ENCODE results near the gene ARHGAP18. TPM values are rescaled to one million over a fixed set of nuclear protein-coding genes. Genes with fewer than 3 reads are reported as not detected.

The ARHGAP18 gene
- total RNA-seq, 1 donor from 2014 or later, result 7.9 TPM

DNA sequence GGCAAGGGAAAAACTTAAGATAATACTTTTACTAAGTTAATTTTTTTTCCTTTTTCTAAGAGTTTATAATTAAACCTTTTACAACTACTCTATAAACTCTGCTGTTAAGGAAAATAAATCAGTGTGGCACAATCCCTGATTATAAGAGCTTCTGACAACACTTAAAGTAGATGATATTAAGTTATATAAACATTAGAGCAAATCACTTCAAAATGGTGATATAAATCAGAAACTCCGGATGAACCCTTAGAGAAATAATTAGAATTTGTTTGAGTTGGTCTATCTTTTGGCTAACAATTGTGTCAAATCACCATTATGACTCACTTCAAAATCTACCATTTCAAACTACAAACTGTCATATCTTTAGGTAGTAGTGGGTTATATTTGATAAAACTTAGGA is 104.9 kb downstream of the ARHGAP18 start:
- Mint-ChIP-seq H3K4me1 (ENCODE audit: low read depth, unreplicated experiment) (peaks cover 39% of the 10 kb centered on the region), H3K9me3 (ENCODE audit: unreplicated experiment) (peaks cover 14% of the 10 kb centered on the region), H3K27me3 (ENCODE audit: unreplicated experiment) (peaks cover 11% of the 10 kb centered on the region), H3K27ac (ENCODE audit: unreplicated experiment) (no peak overlapping the region), H3K4me3 (ENCODE audit: unreplicated experiment) (no peak overlapping the region), H3K36me3 (ENCODE audit: unreplicated experiment) (no peaks in the 10 kb centered on the region)
- TF ChIP-seq, protein P1, sequence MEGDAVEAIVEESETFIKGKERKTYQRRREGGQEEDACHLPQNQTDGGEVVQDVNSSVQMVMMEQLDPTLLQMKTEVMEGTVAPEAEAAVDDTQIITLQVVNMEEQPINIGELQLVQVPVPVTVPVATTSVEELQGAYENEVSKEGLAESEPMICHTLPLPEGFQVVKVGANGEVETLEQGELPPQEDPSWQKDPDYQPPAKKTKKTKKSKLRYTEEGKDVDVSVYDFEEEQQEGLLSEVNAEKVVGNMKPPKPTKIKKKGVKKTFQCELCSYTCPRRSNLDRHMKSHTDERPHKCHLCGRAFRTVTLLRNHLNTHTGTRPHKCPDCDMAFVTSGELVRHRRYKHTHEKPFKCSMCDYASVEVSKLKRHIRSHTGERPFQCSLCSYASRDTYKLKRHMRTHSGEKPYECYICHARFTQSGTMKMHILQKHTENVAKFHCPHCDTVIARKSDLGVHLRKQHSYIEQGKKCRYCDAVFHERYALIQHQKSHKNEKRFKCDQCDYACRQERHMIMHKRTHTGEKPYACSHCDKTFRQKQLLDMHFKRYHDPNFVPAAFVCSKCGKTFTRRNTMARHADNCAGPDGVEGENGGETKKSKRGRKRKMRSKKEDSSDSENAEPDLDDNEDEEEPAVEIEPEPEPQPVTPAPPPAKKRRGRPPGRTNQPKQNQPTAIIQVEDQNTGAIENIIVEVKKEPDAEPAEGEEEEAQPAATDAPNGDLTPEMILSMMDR (IDR thresholded peaks at IDR 0.05; ENCODE audit: partially characterized antibody, unreplicated experiment), result no peak
- no peak for DNase-seq

DNA sequence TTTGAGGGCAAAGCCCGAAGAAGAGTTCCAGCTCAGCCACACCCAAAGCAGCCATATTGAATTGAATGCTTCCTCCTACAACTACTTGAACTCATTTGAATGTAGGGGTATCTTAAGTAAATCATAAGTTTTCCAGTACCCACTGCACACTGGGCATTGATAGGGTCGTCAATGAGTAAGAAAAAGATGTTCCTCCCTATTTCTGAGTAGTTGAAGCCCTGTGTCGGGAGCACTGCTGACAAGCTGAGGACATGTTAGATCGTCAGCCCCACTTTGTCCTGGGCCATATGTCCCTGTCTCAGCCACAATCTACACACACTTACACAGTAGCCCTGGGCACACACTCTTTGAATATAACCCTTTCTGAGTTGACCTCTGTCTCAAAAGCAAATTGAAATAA is 105.7 kb downstream of the ARHGAP18 start:
- H3K4me3 Mint-ChIP-seq (ENCODE audit: unreplicated experiment), result no peak overlapping the region
- TF ChIP-seq, protein P1 (IDR thresholded peaks at IDR 0.05; ENCODE audit: partially characterized antibody, unreplicated experiment), result no peak
- peaks cover 8% of the 10 kb centered on the region for H3K27me3 Mint-ChIP-seq (ENCODE audit: unreplicated experiment)
- H3K9me3 Mint-ChIP-seq (ENCODE audit: unreplicated experiment), result peaks cover 9% of the 10 kb centered on the region
- H3K4me1 Mint-ChIP-seq (ENCODE audit: low read depth, unreplicated experiment), result peaks cover 31% of the 10 kb centered on the region
- H3K27ac Mint-ChIP-seq (ENCODE audit: unreplicated experiment), result no peak overlapping the region
- no peaks in the 10 kb centered on the region for H3K36me3 Mint-ChIP-seq (ENCODE audit: unreplicated experiment)
- no peak for DNase-seq

DNA sequence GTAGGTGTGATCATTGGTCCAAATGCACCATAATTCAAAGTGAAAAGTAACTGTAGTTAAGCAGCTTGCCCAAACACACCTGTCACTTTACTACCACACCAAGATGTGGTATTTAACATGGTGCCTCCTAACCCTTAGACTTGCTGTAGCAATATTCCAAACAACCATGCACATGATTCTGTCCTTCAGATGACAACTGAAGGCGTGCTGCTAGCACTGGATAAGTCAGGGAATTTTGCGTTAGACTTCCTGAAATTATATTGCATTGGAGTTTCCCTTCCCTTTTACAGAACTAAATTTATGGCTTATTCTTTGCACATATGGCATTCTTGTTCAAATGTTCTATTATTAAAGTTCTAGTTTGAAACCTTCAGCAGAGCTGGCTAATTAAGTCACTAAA is 106.2 kb downstream of the ARHGAP18 start:
- Mint-ChIP-seq H3K4me3 (ENCODE audit: unreplicated experiment) (no peak overlapping the region), H3K9me3 (ENCODE audit: unreplicated experiment) (peaks cover 4% of the 10 kb centered on the region), H3K36me3 (ENCODE audit: unreplicated experiment) (no peaks in the 10 kb centered on the region), H3K4me1 (ENCODE audit: low read depth, unreplicated experiment) (peaks cover 27% of the 10 kb centered on the region), H3K27me3 (ENCODE audit: unreplicated experiment) (peaks cover 4% of the 10 kb centered on the region), H3K27ac (ENCODE audit: unreplicated experiment) (no peak overlapping the region)
- TF ChIP-seq, protein P1 (IDR thresholded peaks at IDR 0.05; ENCODE audit: partially characterized antibody, unreplicated experiment), result no peak
- DNase-seq, result no peak

DNA sequence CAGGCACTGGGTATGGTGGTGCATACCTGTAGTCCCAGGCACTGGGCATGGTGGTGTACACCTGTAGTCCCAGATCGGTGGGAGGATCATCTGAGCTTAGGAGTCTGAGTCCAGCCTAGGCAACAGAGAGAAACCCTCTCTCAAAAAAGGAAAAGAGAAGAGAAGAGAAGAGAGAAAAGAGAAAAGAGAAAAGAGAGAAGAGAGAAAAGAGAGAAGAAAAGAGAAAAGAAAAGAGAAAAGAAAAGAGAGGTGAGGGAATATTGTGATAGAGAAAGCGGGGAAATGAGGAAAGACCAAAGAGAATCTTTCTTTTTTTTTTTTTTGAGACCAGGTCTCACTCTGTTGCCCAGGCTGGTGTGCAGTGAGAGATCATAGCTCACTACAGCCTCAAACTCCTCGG is 108.7 kb downstream of the ARHGAP18 start:
- TF ChIP-seq, protein P1 (IDR thresholded peaks at IDR 0.05; ENCODE audit: partially characterized antibody, unreplicated experiment), result no peak
- Mint-ChIP-seq H3K4me3 (ENCODE audit: unreplicated experiment) (no peak overlapping the region), H3K27ac (ENCODE audit: unreplicated experiment) (no peak overlapping the region), H3K27me3 (ENCODE audit: unreplicated experiment) (no peaks in the 10 kb centered on the region), H3K4me1 (ENCODE audit: low read depth, unreplicated experiment) (peaks cover 10% of the 10 kb centered on the region), H3K9me3 (ENCODE audit: unreplicated experiment) (peaks cover 2% of the 10 kb centered on the region), H3K36me3 (ENCODE audit: unreplicated experiment) (no peaks in the 10 kb centered on the region)
- DNase-seq, result no peak

DNA sequence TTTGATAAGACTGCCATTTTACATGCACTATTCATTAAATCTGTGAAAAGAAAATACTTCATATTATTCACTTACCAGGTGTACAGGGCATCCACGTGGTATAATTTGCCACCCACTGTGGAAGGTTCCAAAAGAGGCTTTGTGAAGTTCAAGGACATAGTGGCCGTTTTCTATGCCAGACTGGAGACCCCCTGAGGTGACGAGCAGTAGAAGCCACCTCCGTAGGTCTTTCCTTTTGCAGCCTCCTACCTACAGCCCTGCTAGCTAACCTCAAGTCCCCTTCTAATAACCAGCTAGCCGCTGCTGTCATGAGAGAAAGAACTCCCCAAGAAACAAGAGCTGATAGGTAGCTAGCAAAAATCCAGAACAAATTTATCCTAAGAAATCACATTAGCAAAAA is 110.5 kb downstream of the ARHGAP18 start:
- TF ChIP-seq, protein P1 (IDR thresholded peaks at IDR 0.05; ENCODE audit: partially characterized antibody, unreplicated experiment), result no peak
- H3K4me3 Mint-ChIP-seq (ENCODE audit: unreplicated experiment), result no peak overlapping the region
- H3K9me3 Mint-ChIP-seq (ENCODE audit: unreplicated experiment), result no peaks in the 10 kb centered on the region
- no peak for DNase-seq
- H3K4me1 Mint-ChIP-seq (ENCODE audit: low read depth, unreplicated experiment), result peaks cover 2% of the 10 kb centered on the region
- H3K27ac Mint-ChIP-seq (ENCODE audit: unreplicated experiment), result no peak overlapping the region
- no peaks in the 10 kb centered on the region for H3K27me3 Mint-ChIP-seq (ENCODE audit: unreplicated experiment)
- H3K36me3 Mint-ChIP-seq (ENCODE audit: unreplicated experiment), result no peaks in the 10 kb centered on the region
